NCI-H1105 (cell line): ENCODE data around the gene EGFLAM.

Source experiments
- DNase-seq: peaks from one replicate; lab custom pipeline; 2025; lab: John Stamatoyannopoulos, UW

Gene EGFLAM

GRCh38 chr5:38471709-38472108 is 213.3 kb downstream of the EGFLAM start:
- DNase-seq = no peak

DNA sequence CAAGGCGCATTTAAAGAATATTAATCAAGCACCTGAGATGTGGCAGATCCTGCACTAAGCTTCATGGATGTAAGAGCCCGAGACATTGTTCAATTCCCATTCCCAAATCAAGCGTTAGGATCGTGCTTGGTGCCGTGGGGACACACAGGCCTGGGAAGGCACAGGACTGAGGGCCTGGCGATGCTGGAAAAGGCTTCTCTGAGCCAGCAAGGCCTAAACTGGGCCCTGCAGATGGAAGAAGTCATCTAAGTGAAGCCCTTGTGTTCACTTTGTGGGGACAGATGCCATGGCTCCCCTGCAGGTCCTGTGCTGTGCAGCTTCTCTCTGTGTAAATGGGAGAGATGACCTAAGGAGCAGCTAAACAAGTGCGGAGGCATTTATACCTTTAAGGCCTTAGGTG is 214.2 kb downstream of the EGFLAM start:
- DNase-seq = no peak

GRCh38 chr5:38473008-38473407 is 214.6 kb downstream of the EGFLAM start:
- peak; percentile 73 for DNase-seq

DNA sequence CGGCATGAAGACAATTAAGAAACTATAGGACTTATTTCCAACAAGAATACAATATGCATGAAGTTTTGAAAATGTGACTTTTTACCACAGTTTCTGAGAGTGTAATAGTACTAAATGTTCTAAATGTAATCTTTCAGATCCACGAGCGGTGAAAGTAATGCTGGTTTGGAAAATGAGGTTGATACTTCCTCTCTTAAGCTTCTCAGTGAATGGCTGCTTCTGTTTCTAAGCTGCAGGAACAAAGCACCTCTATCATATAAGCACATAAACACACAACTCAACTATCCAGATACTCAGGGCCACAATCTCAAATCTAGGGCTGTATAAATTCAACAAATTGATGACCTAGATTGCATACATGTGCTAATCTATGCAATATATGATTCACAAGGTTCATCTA is 219.8 kb downstream of the EGFLAM start:
- no peak for DNase-seq

DNA sequence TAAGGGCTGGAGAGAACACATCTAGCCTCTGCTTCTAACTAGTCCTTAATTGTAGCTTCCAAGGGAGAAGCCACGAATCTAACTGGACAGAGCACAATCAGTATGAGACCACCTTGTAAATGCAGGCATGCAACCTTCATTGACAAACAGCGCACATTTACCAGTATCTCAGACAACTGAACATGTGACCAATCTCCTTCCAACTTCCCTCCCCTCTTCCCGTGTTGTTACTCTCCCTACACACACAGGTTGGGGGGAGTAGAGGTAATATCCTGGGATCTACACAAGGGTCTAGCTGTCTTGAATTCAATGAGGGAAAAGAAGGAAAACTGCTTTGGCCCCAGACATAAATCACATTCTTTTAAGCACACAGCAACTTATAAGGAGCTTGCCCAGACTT is 220.5 kb downstream of the EGFLAM start:
- no peak for DNase-seq

DNA sequence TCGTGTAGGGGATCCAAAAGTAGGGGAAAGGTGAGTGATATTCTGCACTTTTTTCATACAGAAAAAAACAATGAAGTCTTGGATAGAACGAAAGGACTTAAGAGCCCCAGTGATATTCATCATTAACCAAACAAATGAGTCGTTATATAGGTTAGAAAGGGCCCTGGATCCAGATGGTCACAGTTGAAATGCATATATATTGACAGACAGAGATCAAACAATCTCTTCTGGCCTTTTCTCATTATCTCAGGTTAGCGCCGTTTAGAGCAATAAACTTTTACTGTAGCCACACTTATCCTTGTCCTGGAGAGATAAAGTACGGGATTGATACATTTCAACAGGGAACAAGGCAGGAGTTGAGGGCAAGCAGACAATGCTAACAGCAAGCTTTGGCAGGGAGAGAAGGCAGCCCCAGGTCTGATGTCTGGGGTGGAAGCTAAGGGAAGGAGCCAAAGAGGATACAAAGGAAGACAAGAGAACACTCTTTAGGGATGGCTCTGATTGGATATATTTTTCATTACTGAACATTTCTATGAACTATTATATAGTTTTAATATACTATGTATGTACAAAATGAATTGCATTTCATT is 221.1 kb downstream of the EGFLAM start:
- DNase-seq = no peak

DNA sequence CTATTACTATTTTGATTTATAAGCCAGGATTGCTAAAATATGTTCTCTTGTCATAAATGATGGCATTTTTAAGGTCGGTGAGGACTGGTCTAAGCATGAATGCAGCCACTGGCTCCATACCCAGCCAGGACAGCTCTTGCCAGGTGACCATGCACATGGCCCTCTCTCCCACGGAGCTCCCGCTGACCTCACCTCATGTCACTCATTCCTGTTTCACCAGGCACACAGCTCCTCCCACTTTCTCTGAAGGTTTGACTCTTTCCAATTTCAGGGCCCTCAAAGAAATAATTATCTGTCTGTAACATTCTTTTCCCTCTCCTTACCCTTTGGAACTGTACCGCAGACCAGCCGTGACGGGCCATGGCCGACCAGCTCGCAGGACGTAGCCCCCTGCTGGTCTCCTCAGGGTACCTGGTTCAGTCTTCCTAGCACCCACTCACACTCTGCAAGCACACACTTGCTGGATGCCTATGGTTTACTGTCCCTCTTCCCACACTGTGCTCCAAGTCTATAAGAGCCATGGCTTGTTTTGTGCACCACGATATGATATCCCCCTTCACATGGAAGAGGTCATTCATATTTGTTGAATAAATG is 225.5 kb downstream of the EGFLAM start:
- DNase-seq = no peak

GRCh38 chr5:38494175-38494574 is 235.8 kb downstream of the EGFLAM start:
- no peak for DNase-seq

GRCh38 chr5:38494763-38495162 is 236.4 kb downstream of the EGFLAM start:
- DNase-seq = no peak

DNA sequence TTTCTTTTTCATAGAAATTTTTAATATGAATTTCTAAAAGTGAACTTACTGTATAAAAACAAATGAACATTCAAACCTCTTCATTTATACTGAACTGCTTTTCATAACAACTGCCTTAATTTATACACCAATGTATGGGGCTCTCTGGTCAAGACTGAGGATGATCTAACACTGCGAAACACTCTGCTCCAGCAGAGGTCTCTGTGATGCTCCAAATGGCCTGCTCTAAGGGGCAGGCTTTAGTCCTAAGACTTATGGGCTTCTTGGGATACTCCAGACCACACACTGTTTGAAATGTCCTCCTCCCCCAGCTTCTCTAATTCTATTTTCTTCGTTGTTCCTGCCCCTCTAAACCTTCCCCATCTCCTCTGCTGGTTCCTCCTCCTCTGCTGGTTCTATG is 239.6 kb downstream of the EGFLAM start:
- DNase-seq = no peak

GRCh38 chr5:38500573-38501260 is 242.4 kb downstream of the EGFLAM start:
- no peak for DNase-seq

GRCh38 chr5:38506302-38506701 is 247.9 kb downstream of the EGFLAM start:
- DNase-seq = no peak

GRCh38 chr5:38509185-38509584 is 250.8 kb downstream of the EGFLAM start:
- DNase-seq = no peak
